Stimulated activated CD8-positive, alpha-beta memory T cell treated with anti-CD3 and anti-CD28 coated beads, Interleukin-7, amount 100 ng/mL, for 48 hours (primary cell): ENCODE data around the gene MYLK4.

Source experiments
- DNase-seq, 2 donors: peaks; one replicate each; pipeline ENCODE4 v3.0.0-alpha.2; 2020; ENCODE audit warnings: low read depth in 1 of 2; ENCODE audit errors: extremely low read depth in 1 of 2

MYLK4 gene

DNA sequence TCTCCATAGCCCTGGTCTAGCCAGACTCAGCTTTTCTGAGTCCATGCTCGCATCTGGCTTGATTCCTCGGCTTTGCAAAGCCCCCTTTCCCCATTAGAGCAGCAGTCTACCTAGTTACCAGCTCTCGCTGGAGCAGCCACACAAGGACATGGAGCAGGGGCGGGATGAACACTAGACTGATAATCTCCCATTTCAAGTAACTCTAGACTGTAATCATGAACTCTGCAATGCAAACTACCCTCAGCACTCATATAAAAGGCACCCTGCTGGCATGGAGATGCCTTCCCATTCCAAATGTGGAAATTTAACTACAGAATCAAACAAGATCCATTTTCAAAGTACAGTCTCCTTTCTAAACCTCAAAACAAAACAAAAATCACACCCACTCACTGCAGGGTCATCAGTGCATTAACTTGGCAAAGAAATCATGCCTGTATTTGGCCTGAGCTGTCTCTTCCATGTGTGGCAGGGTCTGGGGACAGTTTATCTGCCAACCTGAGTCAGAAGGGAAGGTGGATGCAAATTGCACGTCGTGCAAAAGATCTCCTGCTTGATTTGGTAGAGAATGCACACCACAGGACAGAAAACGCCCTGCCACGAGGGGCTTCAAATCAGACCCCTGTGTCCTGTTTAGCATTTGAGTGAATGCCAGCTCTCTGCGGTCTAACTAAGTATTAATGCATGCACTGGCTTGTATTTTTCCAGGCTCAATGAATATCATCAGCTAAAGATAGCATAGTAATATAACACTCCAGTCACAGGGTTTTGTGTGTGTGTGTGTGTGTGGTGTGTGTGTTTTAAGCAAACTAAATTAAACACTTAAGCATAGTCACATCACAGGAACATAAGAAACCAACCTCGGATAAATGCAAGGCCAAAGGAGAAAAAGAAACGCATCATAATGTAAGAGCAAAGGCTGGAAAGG is 85.3 kb downstream of the MYLK4 start:
- no peak for DNase-seq

DNA sequence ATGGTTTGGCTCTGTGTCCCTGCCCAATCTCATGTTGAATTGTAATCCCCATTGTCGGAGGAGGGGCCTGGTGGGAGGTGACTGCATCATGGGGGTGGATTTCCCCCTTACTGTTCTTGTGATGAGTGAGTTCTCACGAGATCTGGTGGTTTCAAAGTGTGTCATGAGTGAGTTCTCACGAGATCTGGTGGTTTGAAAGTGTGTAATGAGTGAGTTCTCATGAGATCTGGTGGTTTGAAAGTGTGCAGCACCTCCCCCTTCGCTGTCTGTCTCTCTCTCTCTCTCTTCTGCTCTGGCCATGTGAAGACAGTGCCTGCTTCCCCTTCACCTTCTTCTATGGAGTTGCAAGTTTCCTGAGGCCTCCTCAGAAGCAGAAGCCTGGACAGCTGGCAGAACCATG is 87.6 kb downstream of the MYLK4 start:
- no peak for DNase-seq

DNA sequence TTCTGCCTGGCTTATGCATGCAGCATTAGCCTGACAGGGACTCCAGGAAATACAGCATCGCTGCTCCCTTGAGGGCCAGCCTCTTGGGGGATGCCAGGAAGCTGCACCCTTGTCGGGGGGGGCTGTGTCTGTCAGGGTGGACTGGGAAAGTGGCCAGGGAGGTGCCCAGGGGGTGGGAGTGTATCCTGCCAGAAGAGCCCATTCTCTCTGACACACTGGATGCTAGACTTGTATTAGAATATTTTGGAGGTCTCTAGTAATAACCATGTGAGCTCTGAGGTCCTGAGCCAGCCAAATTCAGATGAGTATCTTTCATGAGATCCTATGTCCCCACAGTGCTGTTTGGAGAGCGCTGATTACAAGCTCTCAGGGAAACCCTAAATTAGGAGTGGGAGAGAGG is 89.1 kb downstream of the MYLK4 start:
- DNase-seq: no peak

DNA sequence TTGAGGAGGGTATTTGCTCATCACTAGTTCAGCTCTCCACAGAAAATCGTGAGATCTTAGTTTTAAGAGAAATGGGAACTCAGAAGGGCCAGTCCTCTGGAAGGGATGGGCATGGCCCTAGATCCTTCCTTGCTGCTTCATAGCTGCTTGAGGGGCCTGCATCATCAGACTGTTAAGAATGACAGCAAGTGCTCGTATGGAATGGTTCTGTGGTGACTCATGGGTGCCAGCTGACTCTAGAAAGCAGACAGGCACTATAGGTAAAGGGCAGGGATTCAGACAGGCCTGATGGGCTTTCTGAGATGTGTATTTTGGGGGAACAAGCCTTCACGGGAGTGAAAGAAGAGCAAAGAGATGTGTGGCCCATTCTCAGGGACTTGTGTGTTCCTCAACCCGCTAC is 90.8 kb downstream of the MYLK4 start:
- no peak for DNase-seq

DNA sequence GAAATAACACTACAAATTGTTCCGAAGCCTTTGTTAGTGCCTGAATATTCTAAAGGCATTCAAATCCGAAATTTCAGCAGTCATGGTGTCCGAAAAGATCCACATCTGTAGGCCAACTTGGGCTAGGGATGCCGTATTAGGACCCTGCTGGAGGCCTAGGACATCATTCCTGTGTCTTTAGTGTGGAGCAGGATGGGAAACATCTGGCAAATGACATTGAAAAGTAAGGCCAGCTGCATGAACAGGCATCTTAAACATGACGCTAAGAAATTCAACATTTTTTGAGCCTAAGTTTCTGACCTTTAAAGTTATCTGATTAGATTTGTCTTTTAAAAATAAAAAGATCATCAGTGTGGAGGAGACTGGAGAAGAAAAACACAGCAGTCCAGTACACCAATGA is 91.3 kb downstream of the MYLK4 start:
- no peak for DNase-seq

DNA sequence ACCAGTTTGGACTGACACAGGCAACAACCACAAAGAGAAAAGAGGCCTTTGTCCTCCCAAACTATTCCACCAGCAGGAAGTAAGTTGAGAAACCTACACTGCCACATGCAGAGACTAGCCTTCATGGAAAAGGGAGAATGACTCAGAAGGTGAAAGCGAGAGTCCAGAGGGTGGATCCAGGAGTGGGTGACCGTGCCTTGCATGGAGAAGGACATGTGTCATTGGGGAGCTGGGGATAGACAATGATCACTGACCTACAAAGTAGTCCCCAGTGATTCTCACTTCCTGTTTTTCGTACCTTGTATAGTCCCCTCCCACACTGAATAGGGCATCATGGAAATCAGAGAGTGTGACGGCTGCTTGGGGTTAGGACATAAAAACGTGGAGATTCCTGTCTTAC is 91.9 kb downstream of the MYLK4 start:
- no peak for DNase-seq

DNA sequence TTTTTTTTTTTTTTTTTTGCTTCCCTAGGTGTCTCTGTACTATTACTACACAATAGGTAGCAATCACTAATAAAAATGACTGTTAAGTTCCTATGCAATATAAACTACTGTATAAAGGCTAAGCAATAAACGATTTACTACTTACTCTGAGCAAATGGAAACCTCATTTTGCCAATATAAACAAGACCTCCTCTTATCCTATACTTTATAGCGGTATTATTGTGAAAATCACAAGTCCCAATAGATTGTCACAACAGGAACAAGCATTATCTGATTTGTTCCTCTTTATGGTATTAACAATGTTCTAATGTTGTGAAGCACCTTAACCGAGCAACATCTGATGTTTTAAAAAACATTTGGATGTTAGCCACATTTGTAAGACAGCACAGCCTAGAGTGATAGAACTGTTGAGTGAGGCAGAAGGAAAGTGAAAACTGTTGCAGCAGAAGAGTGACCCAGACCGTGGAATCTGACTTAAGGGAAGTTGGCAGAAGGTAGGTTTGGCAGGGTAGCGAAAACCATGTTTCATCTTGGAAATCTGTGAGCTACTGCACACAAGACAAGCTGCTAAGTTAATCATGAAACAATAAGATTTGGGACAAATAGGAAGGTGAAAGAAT is 94.2 kb downstream of the MYLK4 start:
- no peak for DNase-seq

DNA sequence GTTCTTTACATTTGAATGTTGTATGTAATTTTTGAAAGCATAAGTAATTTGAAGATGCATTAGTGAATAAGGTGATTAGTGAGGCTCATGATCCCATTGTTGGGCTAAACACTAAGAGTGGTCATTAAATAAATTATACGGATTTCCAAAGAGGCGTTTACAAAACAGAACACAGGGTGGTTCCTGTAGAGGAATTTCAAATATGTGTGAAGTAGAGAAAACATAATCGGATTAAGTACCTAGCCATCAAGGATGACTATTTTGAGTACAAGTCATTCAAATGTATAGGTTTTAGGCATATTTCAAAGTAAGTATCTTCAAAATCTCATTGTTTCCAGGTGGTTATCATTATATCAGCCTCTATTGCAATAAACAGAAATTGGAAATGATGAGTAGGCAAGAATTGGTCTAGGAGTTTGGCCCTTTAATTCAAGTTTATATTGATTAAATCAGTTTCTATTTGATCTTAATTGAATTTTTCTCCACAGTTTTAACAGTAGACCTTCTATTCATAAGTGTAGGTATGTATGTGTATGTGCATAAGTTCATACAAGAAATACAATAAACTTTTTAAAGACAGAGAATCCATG is 94.8 kb downstream of the MYLK4 start:
- DNase-seq: no peak

DNA sequence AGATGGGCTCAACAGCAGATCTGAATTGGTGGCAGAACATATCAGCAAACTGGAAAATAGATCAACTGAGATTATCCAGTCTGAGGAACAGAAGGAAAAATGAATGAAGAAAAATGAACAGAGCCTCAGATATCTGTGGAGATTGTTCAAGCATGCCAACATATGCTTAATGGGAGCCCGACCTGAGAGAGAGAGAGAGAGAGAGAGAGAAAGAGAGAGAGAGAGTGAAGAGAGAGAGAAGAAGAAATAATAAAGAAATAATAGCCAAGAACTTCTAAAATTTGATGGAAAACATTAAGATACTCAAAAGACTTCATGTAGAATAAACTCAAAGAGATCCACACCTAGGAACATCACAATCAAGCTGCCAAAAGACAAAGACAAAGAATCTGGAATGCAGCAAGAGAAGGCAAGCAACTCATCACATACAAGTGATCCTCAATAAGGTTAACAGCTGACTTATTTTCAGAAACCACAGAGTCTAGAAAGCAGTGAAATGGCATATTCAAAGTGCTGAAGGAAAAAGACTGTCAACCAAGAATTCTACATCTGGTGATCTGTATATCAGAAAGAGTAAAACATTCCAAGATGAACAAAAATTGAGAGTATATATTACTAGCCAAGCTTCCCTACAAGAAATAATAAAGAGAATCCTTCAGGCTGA is 97.2 kb downstream of the MYLK4 start:
- no peak for DNase-seq

DNA sequence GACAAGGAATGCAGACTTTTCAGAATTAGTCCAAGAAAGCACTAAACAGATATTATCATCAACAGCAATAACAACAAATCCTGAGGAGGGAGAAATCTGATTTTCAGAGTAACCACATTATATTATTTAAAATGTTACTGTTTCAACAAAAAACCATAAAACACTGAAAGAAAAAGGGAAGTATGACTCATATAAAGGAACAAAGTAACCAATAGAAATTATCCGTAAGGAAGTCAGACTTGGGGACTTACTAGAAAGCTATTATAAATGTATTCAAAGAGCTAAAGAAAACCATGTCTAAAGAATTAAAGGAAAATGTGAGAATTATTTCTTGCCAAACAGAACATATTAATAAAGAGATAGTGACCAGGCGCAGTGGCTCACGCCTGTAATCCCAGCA is 98.1 kb downstream of the MYLK4 start:
- DNase-seq: no peak

DNA sequence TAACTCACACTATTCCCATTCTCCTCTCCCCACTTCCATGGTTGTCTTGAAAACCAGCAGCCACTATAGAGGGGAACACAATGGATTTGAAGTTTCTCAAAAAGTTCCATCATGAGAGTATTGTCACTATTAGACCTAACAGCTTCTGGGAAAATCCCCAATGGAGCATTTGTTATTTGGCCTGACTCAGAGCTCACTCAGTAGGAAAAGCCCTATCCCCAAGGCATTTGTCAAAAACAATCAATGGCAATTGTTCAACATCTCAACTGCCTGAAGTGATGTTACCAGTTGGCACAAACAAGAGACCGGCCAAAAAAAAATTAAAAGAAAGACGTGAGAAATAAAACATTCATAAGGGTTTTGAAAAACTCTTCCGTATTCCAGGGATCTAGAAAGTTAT is 98.8 kb downstream of the MYLK4 start:
- DNase-seq: no peak

DNA sequence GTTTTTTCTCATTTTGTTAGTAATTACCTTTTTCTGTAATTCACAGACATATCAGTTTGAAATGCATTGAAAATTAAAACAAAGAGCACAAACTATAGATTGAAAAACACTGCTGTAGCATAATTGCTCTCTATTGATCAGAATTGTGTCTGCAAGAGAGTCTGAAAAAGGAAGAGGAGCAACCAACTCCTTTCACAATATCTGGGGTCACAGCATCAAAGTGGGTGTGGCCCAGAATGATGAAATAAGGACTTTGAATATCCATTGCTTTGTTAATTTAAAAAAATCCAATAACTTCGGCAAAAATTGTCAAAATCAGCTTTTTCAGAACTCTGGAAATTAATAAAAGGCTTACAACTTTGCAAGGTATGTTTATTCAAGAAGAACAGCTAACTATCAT is 99.2 kb downstream of the MYLK4 start:
- no peak for DNase-seq

DNA sequence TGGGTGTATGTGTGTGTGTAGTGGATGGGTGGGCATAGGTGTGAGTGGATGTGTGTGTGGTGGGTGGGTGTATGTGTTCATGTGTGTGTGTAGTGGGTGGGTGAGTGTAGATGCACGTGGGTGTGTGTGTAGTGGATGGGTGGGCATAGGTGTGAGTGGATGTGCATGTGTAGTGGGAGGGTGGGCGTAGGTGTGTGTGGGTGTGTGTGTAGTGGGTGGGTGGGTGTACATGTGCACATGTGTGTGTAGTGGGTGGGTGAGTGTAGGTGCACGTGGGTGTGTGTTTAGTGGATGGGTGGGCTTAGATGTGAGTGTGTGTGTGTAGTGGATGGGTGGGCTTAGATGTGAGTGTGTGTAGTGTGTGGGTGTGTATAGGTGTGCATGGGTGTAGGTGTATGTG is 104.4 kb downstream of the MYLK4 start:
- no peak for DNase-seq

DNA sequence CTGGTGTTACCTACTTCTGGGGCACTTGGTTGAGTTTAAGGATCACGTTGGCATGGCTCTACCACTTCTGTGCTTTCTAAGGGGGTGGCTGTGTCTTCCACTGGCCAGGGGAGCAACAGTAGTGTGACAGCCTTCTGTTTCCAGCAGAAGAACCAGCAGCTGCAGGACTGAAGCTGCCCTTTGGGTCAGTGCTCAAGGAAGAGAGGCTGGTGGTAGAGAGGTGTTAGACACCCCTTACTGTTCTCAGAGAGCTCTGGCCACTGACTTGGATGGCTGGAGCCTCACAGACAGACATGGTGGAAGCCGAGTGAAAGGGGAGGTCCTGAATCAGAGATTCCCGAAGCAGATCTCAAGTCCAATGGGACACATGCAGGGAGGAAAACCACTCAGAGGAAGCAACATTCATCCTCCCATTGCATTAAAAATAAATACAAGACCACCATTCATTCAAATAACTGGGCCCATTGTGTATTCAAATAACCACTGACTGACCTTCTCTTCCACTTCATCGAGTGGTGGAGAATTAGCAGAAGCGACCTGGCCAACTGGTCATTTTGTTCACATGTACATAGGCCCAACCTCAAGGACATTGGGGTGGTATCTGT is 106.7 kb downstream of the MYLK4 start:
- DNase-seq: no peak

DNA sequence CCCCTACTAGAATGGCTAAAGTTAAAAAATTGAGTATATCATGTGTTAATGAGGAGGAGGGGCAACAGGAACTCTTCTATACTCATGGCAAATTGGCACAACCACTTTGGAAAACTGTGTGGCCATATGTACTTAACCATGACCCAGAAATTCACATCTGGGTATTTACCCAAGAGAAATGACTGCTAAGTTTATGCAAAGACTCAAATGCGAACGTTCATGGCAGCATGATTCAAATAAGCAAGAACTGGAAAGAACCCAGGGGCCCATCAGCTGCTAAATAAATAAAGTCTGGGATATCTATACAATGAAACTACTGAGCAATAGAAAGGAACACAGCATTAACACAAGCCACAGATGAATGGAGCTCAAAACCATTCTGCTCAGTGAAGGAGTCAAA is 107.6 kb downstream of the MYLK4 start:
- DNase-seq: no peak

DNA sequence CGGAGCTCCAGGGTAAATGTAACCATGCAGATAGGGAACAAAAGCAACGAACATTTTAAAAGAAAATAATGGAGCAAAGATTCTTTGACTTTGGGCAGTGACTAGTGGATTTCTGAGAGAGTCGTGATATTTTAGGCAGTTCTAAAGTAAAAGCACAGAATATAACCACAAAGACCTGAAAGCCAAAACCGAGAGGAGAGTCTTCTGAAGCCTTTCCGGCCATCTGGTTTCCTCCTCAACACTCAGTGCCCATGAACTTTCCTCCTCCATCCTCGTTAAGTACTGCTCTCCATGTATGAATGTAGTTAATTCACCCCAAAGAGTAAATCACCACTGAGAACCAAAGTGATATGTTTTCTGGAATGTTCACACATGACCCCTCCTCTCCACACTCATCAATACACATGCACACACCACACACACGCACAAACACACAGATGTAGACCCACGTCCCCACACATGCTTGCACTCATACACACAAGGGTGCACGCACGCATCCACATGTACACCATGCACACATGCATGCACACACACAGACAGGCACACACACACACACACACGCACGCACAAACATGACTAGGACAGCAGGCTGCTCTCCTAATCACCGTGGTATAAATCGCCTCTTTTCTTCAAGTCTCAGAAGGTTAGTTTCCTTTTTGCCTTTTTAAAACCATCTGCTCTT is 109.5 kb downstream of the MYLK4 start:
- DNase-seq: no peak

DNA sequence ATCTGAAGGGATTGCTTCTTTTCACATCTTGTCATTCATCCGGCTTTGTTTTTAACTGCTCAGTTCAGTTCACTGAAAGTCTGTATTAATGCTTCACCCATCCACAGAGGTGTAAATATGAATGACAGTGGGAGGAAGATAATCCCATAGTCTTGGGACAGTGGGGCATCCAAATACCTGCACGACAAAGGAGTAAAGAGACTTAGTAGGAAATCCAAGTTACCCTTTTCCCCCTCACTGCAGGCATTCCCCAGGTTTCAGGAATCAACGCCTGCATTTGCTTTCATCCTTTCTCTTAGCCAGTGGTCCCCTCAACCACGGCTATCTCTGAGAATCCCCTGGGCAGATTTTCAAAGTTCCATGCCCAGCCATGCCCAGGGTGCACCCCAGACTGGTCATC is 110.2 kb downstream of the MYLK4 start:
- no peak for DNase-seq

DNA sequence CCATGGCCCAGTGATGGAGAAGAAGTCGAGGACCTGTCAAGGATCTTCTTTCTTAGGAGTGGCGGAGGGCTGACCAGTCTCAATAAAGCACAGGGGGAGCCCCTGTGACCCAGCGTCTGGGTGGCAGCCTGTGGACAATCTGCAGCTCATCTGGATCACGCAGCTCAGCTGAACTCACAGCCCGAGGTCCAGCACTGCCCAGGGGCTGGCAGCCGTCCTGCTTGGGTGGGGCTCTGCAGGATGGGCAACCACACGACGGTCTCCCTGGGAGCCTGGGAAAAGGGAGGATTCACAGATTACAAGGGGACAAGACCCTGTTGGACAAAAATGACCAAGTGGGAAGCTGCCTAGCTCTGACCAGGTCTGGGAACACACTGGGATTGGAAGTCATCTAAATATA is 110.8 kb downstream of the MYLK4 start:
- DNase-seq: no peak

DNA sequence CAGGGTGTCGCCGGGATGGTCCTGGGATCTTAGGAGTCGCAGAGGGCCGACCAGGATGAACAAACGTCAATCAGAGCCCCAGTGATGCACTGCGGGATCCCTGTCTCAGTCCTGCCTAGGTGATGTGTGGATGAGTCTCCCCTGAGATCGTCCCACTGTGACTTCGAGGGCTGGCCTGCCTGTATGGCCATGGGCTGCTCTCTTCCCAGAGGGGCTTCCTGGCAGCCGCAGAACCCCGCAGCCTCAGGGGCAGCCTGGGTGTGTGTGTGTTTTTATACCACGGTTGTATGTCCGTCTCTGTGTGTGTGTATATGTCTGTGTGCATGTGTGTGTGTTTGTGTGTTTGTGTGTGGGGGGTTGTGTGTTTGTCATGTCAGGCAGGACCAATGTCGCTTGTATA is 111.6 kb downstream of the MYLK4 start:
- DNase-seq: no peak

DNA sequence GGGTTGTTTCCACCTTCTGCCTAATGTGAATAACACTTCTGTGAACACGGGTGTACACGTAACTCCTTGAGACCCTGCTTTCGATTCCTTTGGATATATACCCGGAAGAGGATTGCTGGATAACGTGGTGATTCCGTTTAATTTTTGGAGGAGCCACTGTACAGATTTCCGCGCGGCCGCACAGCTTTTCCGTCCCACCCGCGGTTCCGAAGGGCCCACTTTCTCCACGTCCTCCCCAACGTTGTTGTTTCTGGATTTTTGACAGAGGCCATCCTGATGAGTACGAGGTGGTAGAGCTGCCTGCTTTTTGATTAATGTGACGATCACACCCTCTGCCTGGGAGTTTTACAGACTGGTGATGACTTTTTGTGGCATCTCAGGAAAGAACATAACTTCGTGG is 114.0 kb downstream of the MYLK4 start:
- no peak for DNase-seq

DNA sequence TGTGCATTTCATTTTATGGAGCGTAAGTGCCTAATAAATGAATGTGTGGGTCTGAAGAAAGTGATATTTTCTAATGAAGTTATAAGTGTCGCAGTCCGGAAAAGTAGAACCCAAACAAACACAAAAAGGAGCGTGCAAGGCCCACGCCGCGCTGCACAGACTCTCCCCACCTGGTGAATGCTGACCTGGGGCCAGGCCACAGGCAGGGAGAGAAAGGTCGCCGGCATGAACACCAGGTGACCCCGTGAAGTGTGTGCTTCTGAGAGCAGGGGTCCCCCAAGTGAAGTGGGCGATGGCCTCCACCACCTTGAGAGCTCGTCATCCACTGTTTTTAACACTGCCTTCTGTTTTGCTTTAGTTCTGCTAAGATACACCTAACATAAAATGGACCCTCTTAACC is 114.8 kb downstream of the MYLK4 start:
- no peak for DNase-seq
